COR-L47 (cell line): ENCODE results near the gene PLPP6.

Source experiments
- DNase-seq: peaks from one replicate; lab custom pipeline; 2025; lab: John Stamatoyannopoulos, UW

Gene PLPP6

GRCh38 chr9:4700091-4700490 is 38.0 kb downstream of the PLPP6 start:
- DNase-seq: no peak

GRCh38 chr9:4700932-4701331 is 38.8 kb downstream of the PLPP6 start:
- DNase-seq: no peak

- DNase-seq: no peak
Measured at GRCh38 chr9:4701526-4701925, 39.4 kb downstream of the PLPP6 start.

- no peak for DNase-seq
Measured at GRCh38 chr9:4704129-4704528, 42.0 kb downstream of the PLPP6 start.

- no peak for DNase-seq
Measured at GRCh38 chr9:4706021-4706420, 43.9 kb downstream of the PLPP6 start.

- no peak for DNase-seq
Measured at GRCh38 chr9:4706971-4707622, 45.0 kb downstream of the PLPP6 start.

- no peak for DNase-seq
Measured at GRCh38 chr9:4709380-4709779, 47.3 kb downstream of the PLPP6 start.

- DNase-seq: no peak
Measured at GRCh38 chr9:4713849-4714248, 51.8 kb downstream of the PLPP6 start.

GRCh38 chr9:4714266-4715016 is 52.3 kb downstream of the PLPP6 start:
- no peak for DNase-seq
